ENCODE data around the gene GAREM1. TPM values are rescaled to one million over a fixed set of nuclear protein-coding genes. Genes with fewer than 3 reads are reported as not detected.

Gene GAREM1
- total and polyA plus RNA-seq, 9 of the 15 experiments (the other 6 are each of a cell fraction or from before 2014, with no cell fraction given), result 0.03 to 0.33 (median 0.07) TPM; not detected in 1

GRCh38 chr18:32439241-32439640 is 31.4 kb downstream of the GAREM1 start:
- Histone ChIP-seq H3K4me3 (no peak overlapping the region), H3K9ac (ENCODE audit: insufficient read depth in 1 of 2, low read depth in 2 of 2, low read length in 2 of 2) (no peak overlapping the region), H3K4me1 (replicated peaks in 1 of 2; ENCODE audit: control insufficient read depth in 2 of 2, insufficient read depth in 2 of 2, low read length in 2 of 2) (no peaks in the 10 kb centered on the region), H3K27ac (ENCODE audit: extremely low read depth, low read depth, low read length) (no peak overlapping the region), H3K36me3 (ENCODE audit: control insufficient read depth, insufficient read depth, low read length) (no peaks in the 10 kb centered on the region), H4K20me1 (replicated peaks; ENCODE audit: control insufficient read depth, insufficient read depth, low read length) (no peaks in the 10 kb centered on the region), H3K27me3 (ENCODE audit: control insufficient read depth in 2 of 2, insufficient read depth in 2 of 2, low read length in 2 of 2) (no peaks in the 10 kb centered on the region), H2AFZ (ENCODE audit: low read depth, low read length) (no peak overlapping the region), H3K9me1 (ENCODE audit: control insufficient read depth, insufficient read depth, low read length) (no peaks in the 10 kb centered on the region), H3K79me2 (ENCODE audit: control insufficient read depth, insufficient read depth, low read length) (no peaks in the 10 kb centered on the region), H3K4me2 (ENCODE audit: insufficient read depth, low read length) (no peak overlapping the region), H3K9me3 (replicated peaks; ENCODE audit: control insufficient read depth, insufficient read depth, low read depth, low read length) (no peaks in the 10 kb centered on the region)
- intact Hi-C loops (cut with micrococcal nuclease) (no loop called here), in situ Hi-C loops (cut with MboI) (no loop called here)
- FAIRE-seq (no peak), ATAC-seq (no peak), DNase-seq (ENCODE audit: extremely low read depth in 1 of 4, low spot score in 3 of 4) (no peak)
- BruUV-seq (replicated peaks), result no TSS peak
- ChIA-PET CTCF (ENCODE audit: low intra/inter-chr PET ratio) (no interaction called here), POLR2A (no interaction called here)
- WGBS (ENCODE audit: insufficient coverage, low coverage, missing lambda C conversion rate), result 0% methylated on average over 2 of the region's 2 CpGs
- TF ChIP-seq ZNF445 (CRISPR knock-in tag; IDR thresholded peaks at IDR 0.05; ENCODE audit: low read depth), result no peak
- TF ChIP-seq, protein P1, sequence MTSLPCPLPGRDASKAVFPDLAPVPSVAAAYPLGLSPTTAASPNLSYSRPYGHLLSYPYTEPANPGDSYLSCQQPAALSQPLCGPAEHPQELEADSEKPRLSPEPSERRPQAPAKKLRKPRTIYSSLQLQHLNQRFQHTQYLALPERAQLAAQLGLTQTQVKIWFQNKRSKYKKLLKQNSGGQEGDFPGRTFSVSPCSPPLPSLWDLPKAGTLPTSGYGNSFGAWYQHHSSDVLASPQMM (CRISPR knock-in tag; IDR thresholded peaks at IDR 0.05), result no peak
- TF ChIP-seq, protein P2, sequence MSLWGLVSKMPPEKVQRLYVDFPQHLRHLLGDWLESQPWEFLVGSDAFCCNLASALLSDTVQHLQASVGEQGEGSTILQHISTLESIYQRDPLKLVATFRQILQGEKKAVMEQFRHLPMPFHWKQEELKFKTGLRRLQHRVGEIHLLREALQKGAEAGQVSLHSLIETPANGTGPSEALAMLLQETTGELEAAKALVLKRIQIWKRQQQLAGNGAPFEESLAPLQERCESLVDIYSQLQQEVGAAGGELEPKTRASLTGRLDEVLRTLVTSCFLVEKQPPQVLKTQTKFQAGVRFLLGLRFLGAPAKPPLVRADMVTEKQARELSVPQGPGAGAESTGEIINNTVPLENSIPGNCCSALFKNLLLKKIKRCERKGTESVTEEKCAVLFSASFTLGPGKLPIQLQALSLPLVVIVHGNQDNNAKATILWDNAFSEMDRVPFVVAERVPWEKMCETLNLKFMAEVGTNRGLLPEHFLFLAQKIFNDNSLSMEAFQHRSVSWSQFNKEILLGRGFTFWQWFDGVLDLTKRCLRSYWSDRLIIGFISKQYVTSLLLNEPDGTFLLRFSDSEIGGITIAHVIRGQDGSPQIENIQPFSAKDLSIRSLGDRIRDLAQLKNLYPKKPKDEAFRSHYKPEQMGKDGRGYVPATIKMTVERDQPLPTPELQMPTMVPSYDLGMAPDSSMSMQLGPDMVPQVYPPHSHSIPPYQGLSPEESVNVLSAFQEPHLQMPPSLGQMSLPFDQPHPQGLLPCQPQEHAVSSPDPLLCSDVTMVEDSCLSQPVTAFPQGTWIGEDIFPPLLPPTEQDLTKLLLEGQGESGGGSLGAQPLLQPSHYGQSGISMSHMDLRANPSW (CRISPR knock-in tag; IDR thresholded peaks at IDR 0.05), result no peak
